ENCODE data around the gene GALK1.

GRCh38 chr17:75722542-75723095 lies 42.4 kb downstream of the GALK1 start:
- TF ChIP-seq CTCF (IDR thresholded peaks at IDR 0.05): no peak
- TF ChIP-seq POLR2A (IDR thresholded peaks at IDR 0.05): no peak
